MM.1S (cell line): ENCODE results near the gene RCAN1.

Experiments
- DNase-seq: peaks from one replicate; pipeline ENCODE4 v3.0.0-alpha.2; 2015
- H2AFZ ChIP-seq: fragments of 300-600 bp; sonication (generic); 2 replicates; pipeline ENCODE4 v1.6.0; 2016; ENCODE audit warnings: antibody characterized with exemption, low read length
- H3F3A ChIP-seq: fragments of 300-600 bp; sonication (generic); 2 replicates; pipeline ENCODE4 v1.6.1; 2016; ENCODE audit warnings: mild to moderate bottlenecking, antibody characterized with exemption, low read length, moderate library complexity, mixed read lengths; ENCODE audit not compliant: insufficient read depth
- H3K27ac ChIP-seq: fragments of 300-600 bp; sonication (generic); 2 replicates; pipeline ENCODE4 v1.5.1; 2016; ENCODE audit warnings: mild to moderate bottlenecking, low read length
- H3K27me3 ChIP-seq: fragments of 300-600 bp; sonication (generic); replicated peaks from 2 replicates; pipeline ENCODE4 v1.6.0; 2016; ENCODE audit warnings: low read length; ENCODE audit not compliant: insufficient read depth
- H3K36me3 ChIP-seq: fragments of 300-600 bp; sonication (generic); replicated peaks from 2 replicates; pipeline ENCODE4 v1.6.1; 2016; ENCODE audit warnings: mild to moderate bottlenecking, low read length, mixed read lengths; ENCODE audit not compliant: insufficient read depth
- H3K4me1 ChIP-seq: fragments of 300-600 bp; sonication (generic); 2 replicates; pipeline ENCODE4 v1.6.1; 2016; ENCODE audit warnings: low read length, mixed read lengths
- H3K4me2 ChIP-seq: fragments of 300-600 bp; sonication (generic); 2 replicates; pipeline ENCODE4 v1.6.0; 2016; ENCODE audit warnings: low read depth, low read length
- H3K4me3 ChIP-seq: fragments of 300-600 bp; sonication (generic); 2 replicates; pipeline ENCODE4 v1.5.1; 2016; ENCODE audit warnings: low read length, mixed read lengths
- H3K79me2 ChIP-seq: fragments of 300-600 bp; sonication (generic); 2 replicates; pipeline ENCODE4 v1.6.1; 2016; ENCODE audit warnings: mixed run types, low read length, mixed read lengths
- H3K9ac ChIP-seq: fragments of 300-600 bp; sonication (generic); 2 replicates; pipeline ENCODE4 v1.6.1; 2016; ENCODE audit warnings: low read length, mixed read lengths
- H3K9me2 ChIP-seq: fragments of 300-600 bp; sonication (generic); replicated peaks from 2 replicates; pipeline ENCODE4 v1.6.1; 2016; ENCODE audit warnings: mild to moderate bottlenecking, low read length, mixed read lengths; ENCODE audit not compliant: insufficient read depth
- H3K9me3 ChIP-seq: fragments of 300-600 bp; sonication (generic); replicated peaks from 2 replicates; pipeline ENCODE4 v1.6.1; 2016; ENCODE audit warnings: mild to moderate bottlenecking, low read length, mixed read lengths; ENCODE audit not compliant: insufficient read depth
- H4K20me1 ChIP-seq: fragments of 300-600 bp; sonication (generic); 2 replicates; pipeline ENCODE4 v1.6.1; 2016; ENCODE audit warnings: mild to moderate bottlenecking, low read length, moderate library complexity, mixed read lengths; ENCODE audit not compliant: insufficient read depth
- EZH2 ChIP-seq: fragments of 300-600 bp; sonication (generic); optimal IDR thresholded peaks from 2 replicates; pipeline ENCODE3; 2017; ENCODE audit warnings: low read depth, mild to moderate bottlenecking, antibody characterized with exemption, low read length, mixed read lengths
- EZH2phosphoT487 ChIP-seq: fragments of 300-600 bp; sonication (generic); IDR thresholded peaks from 2 replicates; pipeline ENCODE4 v1.6.1; 2018; ENCODE audit warnings: antibody characterized with exemption, low read length
- TF ChIP-seq, protein P1 (sequence below): fragments of 300-600 bp; sonication (generic); IDR thresholded peaks from 2 replicates; pipeline ENCODE4 v1.5.1; 2016; ENCODE audit warnings: antibody characterized with exemption, low read length, mixed read lengths

Gene RCAN1

DNA sequence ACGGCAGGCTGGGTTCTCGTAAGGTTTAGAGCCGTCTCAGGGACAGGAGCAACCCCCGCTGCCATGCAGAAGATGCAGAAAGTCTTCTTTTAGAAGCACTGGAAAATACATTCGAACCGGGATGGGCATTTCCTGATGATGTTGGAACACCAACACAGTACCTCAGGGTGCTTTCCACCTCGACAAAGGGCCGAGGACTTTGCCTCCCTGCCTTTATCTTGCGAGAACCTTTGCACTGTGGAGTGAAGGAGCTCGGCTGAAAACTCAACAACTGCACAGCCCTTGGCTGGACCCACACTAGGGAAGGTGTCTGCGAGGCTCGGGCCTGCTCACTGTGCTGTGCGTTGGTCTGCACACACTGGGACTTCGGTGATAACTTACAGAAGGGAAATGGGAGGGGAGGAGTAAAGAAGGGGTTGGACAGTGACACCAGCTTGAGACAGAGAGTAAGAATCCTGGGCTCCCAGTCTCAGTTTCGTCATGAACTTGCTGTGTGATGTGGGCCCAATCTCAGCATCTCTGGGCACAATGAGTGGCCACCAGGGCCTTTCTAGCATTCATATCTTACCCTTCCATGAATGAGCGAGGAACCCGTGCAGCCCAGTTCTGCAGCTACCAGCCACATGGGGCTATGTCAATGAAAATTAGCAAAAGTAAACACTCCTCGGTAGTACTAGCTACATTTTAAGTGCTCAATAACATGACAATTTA is 18.2 kb downstream of the RCAN1 start:
- Histone ChIP-seq H3K4me3 (no peak overlapping the region), H2AFZ (no peak overlapping the region), H3K79me2 (peaks cover 17% of the 10 kb centered on the region; the same call in 1 of the 2 replicates), H3K27ac (no peak overlapping the region), H4K20me1 (no peaks in the 10 kb centered on the region), H3K9ac (no peak overlapping the region), H3F3A (no peaks in the 10 kb centered on the region), H3K36me3 (no peaks in the 10 kb centered on the region), H3K4me1 (no peaks in the 10 kb centered on the region), H3K9me3 (no peaks in the 10 kb centered on the region), H3K4me2 (no peak overlapping the region), H3K9me2 (no peaks in the 10 kb centered on the region), H3K27me3 (no peaks in the 10 kb centered on the region)
- DNase-seq, result no peak
- no peak for TF ChIP-seq EZH2phosphoT487
- TF ChIP-seq, protein P1, sequence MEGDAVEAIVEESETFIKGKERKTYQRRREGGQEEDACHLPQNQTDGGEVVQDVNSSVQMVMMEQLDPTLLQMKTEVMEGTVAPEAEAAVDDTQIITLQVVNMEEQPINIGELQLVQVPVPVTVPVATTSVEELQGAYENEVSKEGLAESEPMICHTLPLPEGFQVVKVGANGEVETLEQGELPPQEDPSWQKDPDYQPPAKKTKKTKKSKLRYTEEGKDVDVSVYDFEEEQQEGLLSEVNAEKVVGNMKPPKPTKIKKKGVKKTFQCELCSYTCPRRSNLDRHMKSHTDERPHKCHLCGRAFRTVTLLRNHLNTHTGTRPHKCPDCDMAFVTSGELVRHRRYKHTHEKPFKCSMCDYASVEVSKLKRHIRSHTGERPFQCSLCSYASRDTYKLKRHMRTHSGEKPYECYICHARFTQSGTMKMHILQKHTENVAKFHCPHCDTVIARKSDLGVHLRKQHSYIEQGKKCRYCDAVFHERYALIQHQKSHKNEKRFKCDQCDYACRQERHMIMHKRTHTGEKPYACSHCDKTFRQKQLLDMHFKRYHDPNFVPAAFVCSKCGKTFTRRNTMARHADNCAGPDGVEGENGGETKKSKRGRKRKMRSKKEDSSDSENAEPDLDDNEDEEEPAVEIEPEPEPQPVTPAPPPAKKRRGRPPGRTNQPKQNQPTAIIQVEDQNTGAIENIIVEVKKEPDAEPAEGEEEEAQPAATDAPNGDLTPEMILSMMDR, result no peak
- no peak for TF ChIP-seq EZH2

DNA sequence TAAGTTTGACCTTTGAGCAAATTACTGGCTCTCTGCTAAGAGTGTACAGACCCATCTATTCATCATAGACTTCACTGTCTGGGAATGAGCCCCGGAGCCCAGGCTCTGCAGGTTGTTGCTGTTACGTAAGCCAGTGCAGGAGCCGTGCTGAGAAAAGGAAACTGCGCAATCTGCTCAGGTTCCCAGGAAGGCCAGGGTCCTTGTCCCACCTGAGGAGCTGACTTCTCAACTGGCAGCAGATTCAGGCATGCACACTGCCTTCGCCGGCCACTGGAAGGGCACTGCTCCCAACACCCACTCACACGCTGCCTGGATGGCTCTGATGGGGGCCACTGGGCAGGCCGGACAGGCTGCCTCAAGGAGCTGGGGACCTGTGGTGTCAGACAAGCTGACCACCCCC is 19.5 kb downstream of the RCAN1 start:
- H3K4me3 ChIP-seq, result no peak overlapping the region
- TF ChIP-seq EZH2phosphoT487, result no peak
- TF ChIP-seq, protein P1, result no peak
- no peak for TF ChIP-seq EZH2
- H3K4me2 ChIP-seq, result no peak overlapping the region

GRCh38 chr21:34594566-34595234 is 20.2 kb downstream of the RCAN1 start:
- Histone ChIP-seq H3K27ac (no peak overlapping the region), H2AFZ (no peak overlapping the region), H3K36me3 (no peaks in the 10 kb centered on the region), H3K9me3 (no peaks in the 10 kb centered on the region), H3K79me2 (peaks cover 17% of the 10 kb centered on the region; the same call in 1 of the 2 replicates), H3K4me2 (no peak overlapping the region), H3K4me3 (no peak overlapping the region), H3K9ac (no peak overlapping the region), H3K9me2 (no peaks in the 10 kb centered on the region), H4K20me1 (no peaks in the 10 kb centered on the region), H3K27me3 (no peaks in the 10 kb centered on the region), H3K4me1 (no peaks in the 10 kb centered on the region), H3F3A (no peaks in the 10 kb centered on the region)
- DNase-seq, result no peak
- no peak for TF ChIP-seq EZH2
- TF ChIP-seq, protein P1, result no peak
- TF ChIP-seq EZH2phosphoT487, result no peak

More for the DNA sequence above, 19.5 kb downstream of the RCAN1 start:
- Histone ChIP-seq H3K27ac (no peak overlapping the region), H3K79me2 (peaks cover 15% of the 10 kb centered on the region; the same call in 1 of the 2 replicates), H3K27me3 (no peaks in the 10 kb centered on the region), H3K4me1 (no peaks in the 10 kb centered on the region), H2AFZ (no peak overlapping the region), H3F3A (no peaks in the 10 kb centered on the region), H4K20me1 (no peaks in the 10 kb centered on the region), H3K9ac (no peak overlapping the region), H3K9me3 (no peaks in the 10 kb centered on the region), H3K9me2 (no peaks in the 10 kb centered on the region), H3K36me3 (no peaks in the 10 kb centered on the region)
- no peak for DNase-seq
